Hematopoietic multipotent progenitor cell treated with erythropoietin and hydrocortisone succinate and interleukin-3 and kit ligand, for 17 days (in vitro differentiated cells): ENCODE results near the gene ADRM1.

Experiments used
- DNase-seq: peaks from one replicate; pipeline ENCODE4 v3.0.0-alpha.2; 2015; ENCODE audit warnings: low spot score

The ADRM1 gene

GRCh38 chr20:62281161-62281933 lies 21.4 kb upstream of the ADRM1 start:
- DNase-seq, result no peak

DNA sequence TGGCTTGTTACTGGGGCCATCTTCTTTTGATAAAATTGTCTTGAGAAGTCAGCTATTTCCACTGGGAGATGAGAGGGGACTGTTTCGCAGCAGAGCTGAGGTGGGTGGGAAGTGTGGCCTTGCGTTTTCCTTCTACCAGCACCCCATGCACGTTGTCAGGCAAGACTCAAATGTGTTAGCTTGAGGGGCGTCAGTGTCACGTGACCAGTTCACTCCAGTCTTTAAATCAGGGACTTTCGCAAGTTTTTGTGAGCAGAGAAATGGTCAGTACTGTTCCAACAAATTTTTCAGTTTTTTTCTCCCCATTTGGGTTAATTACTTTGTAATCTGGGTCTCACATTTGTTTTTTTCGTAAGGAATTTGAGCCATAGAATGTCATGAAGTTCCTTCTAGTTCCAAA lies 20.7 kb upstream of the ADRM1 start:
- no peak for DNase-seq

GRCh38 chr20:62282877-62283503 lies 19.8 kb upstream of the ADRM1 start:
- DNase-seq, result no peak

GRCh38 chr20:62284448-62284847 lies 18.3 kb upstream of the ADRM1 start:
- no peak for DNase-seq

DNA sequence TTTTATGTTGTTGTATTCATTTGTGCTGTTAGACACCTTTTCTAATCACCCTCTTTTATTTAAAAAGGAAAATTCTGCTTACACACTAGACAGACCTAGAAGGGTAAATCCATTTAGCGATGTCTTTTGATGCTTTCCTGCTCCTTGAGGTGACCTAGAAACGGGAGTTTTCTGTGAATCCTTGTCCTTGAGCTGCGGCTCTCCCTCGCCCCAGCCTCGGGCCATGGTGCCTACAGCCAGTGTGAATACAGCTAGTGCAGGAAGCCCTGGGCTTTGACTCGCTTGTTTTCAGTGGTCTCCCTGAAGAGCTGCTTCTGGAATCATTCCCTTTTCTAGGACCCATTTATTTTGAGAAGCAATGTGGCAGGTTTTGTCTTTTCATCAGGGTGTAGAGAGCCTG lies 17.6 kb upstream of the ADRM1 start:
- no peak for DNase-seq

DNA sequence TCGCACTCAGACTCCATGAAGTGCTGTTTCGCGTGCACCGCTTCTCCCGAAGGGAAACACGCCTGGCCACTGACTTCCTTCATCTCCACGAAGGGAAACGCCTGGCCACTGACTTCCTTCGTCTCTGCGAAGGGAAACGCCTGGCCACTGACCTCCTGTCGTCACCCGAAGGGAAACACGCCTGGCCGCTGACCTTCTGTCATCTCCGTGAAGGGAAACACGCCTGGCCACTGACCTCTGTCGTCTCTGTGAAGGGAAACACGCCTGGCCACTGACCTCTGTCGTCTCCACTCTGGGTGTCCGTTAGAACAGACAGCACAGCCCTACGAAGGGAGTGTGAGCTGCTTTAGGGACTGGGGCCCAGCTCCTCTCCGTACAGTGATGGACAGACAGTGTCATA lies 17.1 kb upstream of the ADRM1 start:
- DNase-seq, result no peak

- no peak for DNase-seq
These were observed 16.2 kb upstream of the ADRM1 start for GRCh38 chr20:62286493-62287064.

GRCh38 chr20:62287129-62287528 lies 15.7 kb upstream of the ADRM1 start:
- DNase-seq, result no peak

DNA sequence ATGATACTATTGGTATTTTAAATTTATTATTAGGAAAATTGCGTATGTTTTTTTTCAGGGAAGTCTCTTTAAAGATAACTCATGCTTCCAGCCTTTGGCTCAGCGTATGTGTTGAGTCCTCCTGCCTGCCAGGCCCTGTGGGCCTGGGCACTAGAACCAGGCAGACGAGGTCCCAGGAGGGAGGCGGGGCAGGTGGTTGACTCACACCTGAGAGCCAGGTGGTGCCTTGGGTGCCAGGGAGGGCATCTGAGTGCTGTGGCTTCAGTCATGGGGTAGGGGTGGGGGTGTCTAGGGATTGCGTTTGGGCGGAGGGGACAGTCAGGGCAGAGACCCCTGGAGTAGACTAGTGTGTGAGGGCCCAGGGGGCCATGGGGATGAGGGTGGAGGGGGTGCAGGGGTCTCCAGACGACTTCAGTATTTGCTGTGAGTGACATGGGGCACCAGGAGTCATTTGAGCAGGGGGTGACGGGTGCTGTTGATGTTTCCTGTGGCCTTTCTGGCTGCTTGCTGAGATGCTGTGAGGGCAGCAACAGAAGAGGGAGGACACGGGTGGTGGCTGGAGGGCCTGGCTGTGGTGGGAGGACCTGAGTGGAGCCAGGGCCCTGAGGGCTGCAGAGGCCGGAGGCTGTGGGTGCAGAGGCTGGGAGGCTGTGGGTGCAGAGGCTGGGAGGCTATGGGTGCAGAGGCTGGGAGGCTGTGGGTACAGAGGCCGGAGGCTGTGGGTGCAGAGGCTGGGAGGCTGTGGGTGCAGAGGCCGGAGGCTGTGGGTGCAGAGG lies 14.8 kb upstream of the ADRM1 start:
- DNase-seq, result no peak

GRCh38 chr20:62288535-62289105 lies 14.2 kb upstream of the ADRM1 start:
- no peak for DNase-seq

- DNase-seq, result no peak
These were observed 13.7 kb upstream of the ADRM1 start for GRCh38 chr20:62289131-62289530.

GRCh38 chr20:62289898-62290297 lies 12.9 kb upstream of the ADRM1 start:
- DNase-seq, result no peak

- no peak for DNase-seq
These were observed 11.3 kb upstream of the ADRM1 start for GRCh38 chr20:62291251-62292066.

DNA sequence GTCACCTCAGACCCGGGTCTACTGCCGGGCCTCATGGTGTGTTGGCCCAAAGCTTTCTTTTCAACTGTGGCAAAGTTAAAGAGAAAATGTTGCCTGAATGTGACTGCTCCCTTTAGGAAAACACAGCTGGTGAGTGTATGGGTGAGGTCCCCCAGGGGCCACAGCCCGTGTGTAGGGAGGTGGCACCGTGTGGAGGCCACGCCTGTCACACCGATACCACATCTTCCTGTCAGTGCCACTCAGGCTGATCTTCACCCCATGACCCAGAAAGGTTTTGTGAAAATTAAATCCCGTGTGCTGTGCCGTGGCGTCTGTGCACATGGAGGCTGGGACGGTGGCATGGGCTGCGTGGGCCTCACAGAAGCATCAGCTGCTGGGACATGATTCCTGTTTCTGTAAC lies 10.7 kb upstream of the ADRM1 start:
- DNase-seq, result no peak

DNA sequence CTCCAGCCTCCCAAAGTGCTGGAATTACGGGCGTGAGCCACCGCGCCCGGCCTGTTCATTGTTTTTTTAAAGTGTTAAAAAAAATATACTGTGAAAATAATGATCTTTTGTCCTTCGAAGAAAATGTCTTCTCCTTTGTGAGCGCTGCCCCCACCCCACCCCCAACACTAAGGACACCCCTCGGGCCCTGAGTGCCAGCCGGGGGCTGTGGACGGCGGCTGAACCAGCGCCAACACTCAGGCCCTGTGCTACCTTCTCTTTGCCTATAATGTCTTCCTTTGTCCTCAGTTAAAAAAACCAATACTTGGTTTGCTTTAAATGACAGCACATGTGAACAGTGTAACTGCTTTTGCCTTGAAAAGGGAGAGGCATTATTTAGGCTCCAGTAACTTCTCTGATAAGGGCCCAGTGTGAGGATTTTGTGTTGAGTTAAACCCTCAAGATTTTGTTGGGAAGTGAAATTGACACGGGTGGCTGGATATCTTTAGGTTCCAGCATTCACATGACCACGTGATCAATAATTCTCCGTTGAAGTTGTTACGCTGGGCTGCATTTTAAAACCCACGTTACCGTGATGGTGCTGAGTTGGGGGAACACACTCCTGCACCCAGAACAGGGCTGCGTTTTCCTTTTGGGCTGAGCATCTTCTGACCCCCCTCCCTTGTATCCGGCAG lies 9.5 kb upstream of the ADRM1 start:
- no peak for DNase-seq

DNA sequence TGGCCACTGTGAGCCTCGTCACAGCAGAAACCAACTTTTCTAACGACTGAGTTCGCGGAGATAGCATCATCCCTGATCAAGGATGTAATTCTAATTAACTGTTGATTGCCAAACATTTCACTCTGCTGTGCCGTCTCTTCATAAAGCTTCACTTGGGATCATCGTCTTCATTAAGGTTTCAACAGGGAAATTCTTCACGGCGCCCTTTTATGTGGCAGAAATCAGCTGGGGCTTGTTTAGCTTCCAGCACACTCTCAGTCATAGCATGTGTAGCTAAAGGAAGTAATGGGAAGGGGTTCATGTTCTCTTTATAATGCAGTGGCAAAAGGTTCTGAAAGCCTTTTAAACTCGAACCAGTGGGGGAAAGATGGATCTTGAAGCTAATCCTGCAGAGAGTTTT lies 8.9 kb upstream of the ADRM1 start:
- no peak for DNase-seq

DNA sequence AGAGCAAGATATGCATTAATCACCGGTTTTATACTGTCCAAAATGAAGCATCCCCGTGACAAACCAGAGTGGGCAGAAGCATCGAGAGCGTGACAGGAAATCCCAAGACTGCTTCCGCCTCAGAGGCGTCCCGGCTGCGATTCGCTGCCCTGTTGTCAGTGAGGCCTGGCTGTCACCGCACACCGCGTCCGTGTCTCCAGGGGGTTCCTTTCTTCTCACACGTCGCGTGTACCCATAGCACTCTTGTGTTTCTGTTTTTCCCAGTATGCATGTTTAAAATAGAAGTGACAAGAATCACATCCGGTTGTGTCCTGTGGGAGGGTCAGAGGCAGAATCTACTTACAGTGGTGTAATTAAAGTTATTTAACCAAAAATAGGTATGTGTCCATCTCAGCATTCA lies 8.3 kb upstream of the ADRM1 start:
- no peak for DNase-seq

- DNase-seq, result no peak
These were observed 5.9 kb upstream of the ADRM1 start for GRCh38 chr20:62296724-62297448.

- DNase-seq, result no peak
These were observed 5.2 kb upstream of the ADRM1 start for GRCh38 chr20:62297449-62298227.
